HG03571 (cell line): Measurements from ENCODE around the gene ARPIN.

Experiments
- ATAC-seq: cut with Tn5 transposase; IDR thresholded peaks from one replicate; pipeline ENCODE4 v1.9.1; 2021; ENCODE audit not compliant: unreplicated experiment

ARPIN gene

GRCh38 chr15:89845305-89845893 lies 67.4 kb downstream of the ARPIN start:
- ATAC-seq, result no peak
